NOMO-1 (cell line): ENCODE data around the gene PMCH.
"Not testable (repeated sequence)": the region's sequence is repeated elsewhere in the genome, so short reads cannot be mapped to it uniquely, and the experiment has no call there.

Experiments used
- DNase-seq, 2 experiments: peaks; one replicate each; lab custom pipeline; 2025; ENCODE audit not compliant: unreplicated experiment in 2 of 2; lab: John Stamatoyannopoulos, UW

Gene PMCH

GRCh38 chr12:102147062-102147587 is 50.5 kb downstream of the PMCH start:
- not testable (repeated sequence) for DNase-seq
